ENCODE data around the gene KRTAP13-2. TPM values are rescaled to one million over a fixed set of nuclear protein-coding genes. Genes with fewer than 3 reads are reported as not detected.

The KRTAP13-2 gene
- polyA plus RNA-seq, 1 donor from 2014 or later: not detected

DNA sequence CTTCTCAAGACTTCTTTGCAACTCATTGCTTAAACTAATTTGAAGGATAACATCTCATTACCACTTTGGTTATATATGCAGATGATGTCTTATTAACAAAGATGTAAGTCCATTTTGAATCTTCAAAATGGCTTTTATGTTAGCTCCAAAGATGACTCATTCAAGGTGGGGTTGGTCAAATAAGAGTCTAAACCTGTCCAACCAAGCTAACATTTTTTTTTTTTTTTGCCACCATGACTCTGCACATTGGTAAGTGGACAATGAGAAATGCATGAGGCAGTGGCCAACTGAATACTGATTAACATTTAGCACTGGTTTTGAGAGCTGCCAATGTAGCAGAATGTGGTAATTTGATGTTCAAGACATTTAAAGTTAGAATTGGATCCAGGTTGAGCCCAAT lies 34.3 kb downstream of the KRTAP13-2 start:
- H3K4me3 Mint-ChIP-seq: no peak overlapping the region
- H3K27ac Mint-ChIP-seq: no peak overlapping the region
- peaks cover 1 to 9% (median 1%) of the 10 kb centered on the region in 3 donors for H3K9me3 Mint-ChIP-seq
- peaks cover 0 to 2% (median 0%) of the 10 kb centered on the region in 3 donors for H3K4me1 Mint-ChIP-seq
- no peaks in the 10 kb centered on the region for H3K36me3 Mint-ChIP-seq
- no peaks in the 10 kb centered on the region for H3K27me3 Mint-ChIP-seq

DNA sequence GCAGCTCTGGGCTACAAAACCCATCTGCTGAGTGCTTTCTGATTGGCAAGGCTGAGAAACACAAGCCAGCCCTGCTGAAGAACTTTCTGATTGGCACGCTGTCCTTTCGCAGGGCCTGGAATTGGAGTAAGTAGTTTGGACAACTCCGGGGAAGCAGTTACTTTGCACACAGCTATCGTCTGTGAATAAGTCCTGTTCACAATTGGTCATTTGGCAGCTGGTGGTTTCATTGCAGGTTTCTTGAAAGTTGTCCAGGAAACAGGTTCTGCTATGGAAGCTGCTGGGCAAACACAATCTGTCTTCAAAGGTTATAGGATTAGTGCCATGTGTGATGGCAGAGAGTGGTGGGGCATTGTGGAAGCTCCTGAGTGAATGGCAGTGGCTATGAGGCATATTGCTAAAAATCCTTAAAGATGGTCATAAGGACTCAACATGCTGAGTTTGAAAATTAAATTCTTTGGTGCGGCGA lies 34.8 kb downstream of the KRTAP13-2 start, which contains the start of gene KRTAP27-1:
KRTAP27-1 (minus strand) TSS at position 419 of the 469 bp plus-strand sequence; CDS start at position 393, 26 bp downstream.
- Mint-ChIP-seq H3K9me3 (peaks cover 1 to 9% (median 1%) of the 10 kb centered on the region in 3 donors), H3K36me3 (no peaks in the 10 kb centered on the region), H3K4me1 (peaks cover 0 to 2% (median 0%) of the 10 kb centered on the region in 3 donors), H3K27ac (no peak within 1 kb of the TSS), H3K27me3 (no peaks in the 10 kb centered on the region), H3K4me3 (no peak within 1 kb of the TSS)

DNA sequence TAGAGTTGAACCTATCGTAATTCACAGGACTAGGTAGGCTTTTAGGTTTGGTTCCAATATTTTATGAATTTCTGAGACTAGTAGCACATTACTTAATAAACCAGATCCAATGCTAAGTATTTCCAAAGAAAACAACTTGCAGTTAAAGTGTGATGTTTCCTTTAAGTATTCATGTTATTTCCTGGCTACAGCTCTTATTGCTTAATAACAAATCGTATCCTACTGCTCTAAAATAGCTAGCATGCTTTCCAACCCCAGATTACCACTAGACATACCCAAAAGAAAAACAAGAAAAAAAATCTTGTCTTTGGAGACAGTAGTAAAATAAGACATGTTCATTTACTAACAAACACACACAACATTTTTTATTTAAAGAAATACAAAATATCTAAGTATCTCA lies 35.5 kb downstream of the KRTAP13-2 start:
- Mint-ChIP-seq H3K9me3 (peaks cover 1 to 9% (median 1%) of the 10 kb centered on the region in 3 donors), H3K4me3 (no peak overlapping the region), H3K36me3 (no peaks in the 10 kb centered on the region), H3K27me3 (no peaks in the 10 kb centered on the region), H3K27ac (no peak overlapping the region), H3K4me1 (peaks cover 0 to 2% (median 0%) of the 10 kb centered on the region in 3 donors)

DNA sequence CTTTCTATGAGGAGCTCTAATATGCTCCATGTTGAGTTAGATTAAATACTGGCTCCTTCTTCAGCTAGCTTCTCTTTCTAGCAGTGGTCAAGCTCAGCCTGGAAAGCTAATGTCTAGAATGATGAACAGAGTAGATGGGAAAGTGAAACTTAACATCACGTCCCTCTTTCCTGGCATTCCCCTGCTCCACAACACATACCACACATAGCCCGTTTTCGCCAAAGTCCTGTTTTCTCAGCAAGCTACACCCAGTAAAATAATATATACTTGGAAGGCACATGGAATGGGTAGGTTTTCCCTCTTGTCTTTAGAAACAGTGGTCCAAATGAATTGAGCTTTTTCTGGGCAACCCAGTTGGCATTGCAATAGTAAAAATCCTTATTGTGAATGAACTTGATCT lies 38.3 kb downstream of the KRTAP13-2 start:
- Mint-ChIP-seq H3K9me3 (peaks cover 1 to 9% (median 3%) of the 10 kb centered on the region in 3 donors), H3K27ac (no peak overlapping the region), H3K4me3 (no peak overlapping the region), H3K27me3 (no peaks in the 10 kb centered on the region), H3K4me1 (no peaks in the 10 kb centered on the region), H3K36me3 (no peaks in the 10 kb centered on the region)

DNA sequence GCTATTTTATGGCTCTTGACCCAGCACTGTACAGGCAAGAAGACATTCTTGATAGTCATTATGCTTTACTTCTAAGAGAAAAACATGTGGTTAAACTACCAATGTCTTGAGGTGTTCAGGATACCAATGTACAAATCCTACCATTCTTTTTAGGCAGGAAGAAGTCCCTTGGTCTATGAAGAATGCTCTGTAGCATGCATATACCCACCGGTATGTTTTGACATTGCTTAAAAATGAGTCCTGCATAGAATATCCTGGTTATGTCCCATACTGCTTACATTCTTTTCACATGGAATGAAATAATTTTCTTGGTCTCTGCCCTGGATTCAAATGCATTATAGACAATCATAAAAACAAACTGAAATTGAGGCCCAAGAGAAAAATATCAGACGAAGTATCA lies 39.4 kb downstream of the KRTAP13-2 start:
- no peak overlapping the region for H3K4me3 Mint-ChIP-seq
- no peaks in the 10 kb centered on the region for H3K36me3 Mint-ChIP-seq
- no peak overlapping the region for H3K27ac Mint-ChIP-seq
- H3K9me3 Mint-ChIP-seq: peaks cover 1 to 5% (median 3%) of the 10 kb centered on the region in 3 donors
- H3K4me1 Mint-ChIP-seq: no peaks in the 10 kb centered on the region
- no peaks in the 10 kb centered on the region for H3K27me3 Mint-ChIP-seq

DNA sequence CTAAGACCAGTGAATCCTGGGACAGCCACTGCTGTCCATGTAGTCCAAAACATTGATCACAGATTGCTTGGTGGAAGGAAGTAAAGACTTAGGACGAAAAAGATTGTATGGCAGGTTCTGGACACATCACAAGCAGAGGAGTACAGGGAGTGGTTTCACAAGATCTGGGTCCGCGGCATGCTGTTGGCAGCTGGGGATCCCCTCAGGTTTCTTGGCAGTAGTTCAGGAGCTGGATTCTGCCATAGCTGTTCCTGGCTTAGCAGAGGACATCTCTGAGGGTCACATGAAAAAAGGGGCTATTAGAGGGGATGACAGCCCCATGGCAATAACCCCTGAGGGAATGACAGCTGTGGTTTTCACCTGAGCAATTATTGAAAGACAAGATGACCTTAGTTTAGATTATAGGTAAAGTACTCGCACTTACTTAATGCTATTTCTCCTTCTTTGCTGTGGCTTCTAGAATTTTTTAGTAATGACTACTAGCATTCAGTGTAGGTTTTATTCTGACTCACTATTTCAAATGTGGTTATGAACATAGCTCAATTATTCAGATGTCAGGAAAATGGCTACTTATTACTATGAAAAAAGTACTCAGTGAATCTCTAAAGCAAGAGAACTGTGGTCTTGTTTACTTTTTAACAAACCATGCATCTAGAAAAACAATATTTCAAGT lies 42.7 kb downstream of the KRTAP13-2 start:
- Mint-ChIP-seq H3K27ac (no peak overlapping the region), H3K4me1 (no peaks in the 10 kb centered on the region), H3K9me3 (peaks cover 0 to 11% (median 5%) of the 10 kb centered on the region in 3 donors), H3K4me3 (no peak overlapping the region), H3K27me3 (no peaks in the 10 kb centered on the region), H3K36me3 (no peaks in the 10 kb centered on the region)

DNA sequence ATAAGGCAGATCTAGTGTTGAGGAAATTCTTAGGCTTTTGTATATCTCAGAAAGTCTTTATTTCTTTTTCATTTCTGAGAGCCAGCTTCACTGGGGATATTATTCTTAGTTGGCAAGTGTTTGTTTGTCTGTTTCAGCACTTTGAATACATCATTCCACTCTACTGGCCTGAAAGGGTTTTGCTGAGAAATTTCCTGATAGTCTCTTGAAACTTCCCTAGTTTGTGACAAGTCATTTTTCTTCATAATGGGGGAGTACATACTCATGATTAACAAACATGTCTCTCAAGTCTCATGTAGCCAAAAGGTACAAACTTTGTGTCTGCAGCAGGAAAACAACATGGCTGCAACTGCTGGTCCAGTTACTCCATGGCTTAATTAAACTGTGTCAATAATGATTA lies 45.7 kb downstream of the KRTAP13-2 start:
- Mint-ChIP-seq H3K36me3 (no peaks in the 10 kb centered on the region), H3K9me3 (peaks cover 0 to 20% (median 3%) of the 10 kb centered on the region in 3 donors), H3K27ac (no peak overlapping the region), H3K27me3 (no peaks in the 10 kb centered on the region), H3K4me3 (no peak overlapping the region), H3K4me1 (no peaks in the 10 kb centered on the region)

Other genes starting within 250 kb of the KRTAP13-2 start
- not detected for gene CLDN17, start 205.5 kb downstream of the KRTAP13-2 start, polyA plus RNA-seq
- gene CLDN8, start 156.2 kb downstream of the KRTAP13-2 start, polyA plus RNA-seq: not detected
- not detected for gene KRTAP24-1, start 89.3 kb downstream of the KRTAP13-2 start, polyA plus RNA-seq
- gene KRTAP25-1, start 82.8 kb downstream of the KRTAP13-2 start, polyA plus RNA-seq: not detected
- not detected for gene KRTAP26-1, start 52.0 kb downstream of the KRTAP13-2 start, polyA plus RNA-seq
- gene KRTAP27-1, start 34.6 kb downstream of the KRTAP13-2 start, polyA plus RNA-seq: not detected
- gene KRTAP23-1, start 23.7 kb downstream of the KRTAP13-2 start, polyA plus RNA-seq: not detected
- not detected for gene KRTAP13-1, start 23.8 kb upstream of the KRTAP13-2 start, polyA plus RNA-seq
- not detected for gene KRTAP13-3, start 53.7 kb upstream of the KRTAP13-2 start, polyA plus RNA-seq
- not detected for gene KRTAP13-4, start 57.9 kb upstream of the KRTAP13-2 start, polyA plus RNA-seq
- not detected for gene KRTAP15-1, start 68.0 kb upstream of the KRTAP13-2 start, polyA plus RNA-seq
- not detected for gene KRTAP19-1, start 108.1 kb upstream of the KRTAP13-2 start, polyA plus RNA-seq
- gene KRTAP19-2, start 115.2 kb upstream of the KRTAP13-2 start, polyA plus RNA-seq: not detected
- gene KRTAP19-3, start 119.7 kb upstream of the KRTAP13-2 start, polyA plus RNA-seq: not detected
- not detected for gene KRTAP19-4, start 124.9 kb upstream of the KRTAP13-2 start, polyA plus RNA-seq
- not detected for gene KRTAP19-5, start 129.9 kb upstream of the KRTAP13-2 start, polyA plus RNA-seq
- gene KRTAP19-6, start 169.6 kb upstream of the KRTAP13-2 start, polyA plus RNA-seq: not detected
- gene KRTAP19-7, start 189.0 kb upstream of the KRTAP13-2 start, polyA plus RNA-seq: not detected
- gene KRTAP22-2, start 218.1 kb upstream of the KRTAP13-2 start, polyA plus RNA-seq: not detected
- not detected for gene KRTAP6-3, start 220.2 kb upstream of the KRTAP13-2 start, polyA plus RNA-seq
- not detected for gene KRTAP6-2, start 226.6 kb upstream of the KRTAP13-2 start, polyA plus RNA-seq
- not detected for gene KRTAP22-1, start 228.8 kb upstream of the KRTAP13-2 start, polyA plus RNA-seq
- not detected for gene KRTAP6-1, start 241.7 kb upstream of the KRTAP13-2 start, polyA plus RNA-seq
- gene KRTAP20-1, start 244.2 kb upstream of the KRTAP13-2 start, polyA plus RNA-seq: not detected
- not detected for gene KRTAP20-4, start 248.4 kb upstream of the KRTAP13-2 start, polyA plus RNA-seq

Measured in IgD-negative memory B cell (primary cell).